Fibroblast of skin of left biceps (primary cell): Measurements from ENCODE around the gene ANXA3.
A peak's percentile ranks its signal among the peaks of the same experiment; 100 is the strongest.

ENCODE experiments used
- DNase-seq, 2 experiments: peaks; one replicate each; pipeline ENCODE4 v3.0.0-alpha.2; 2013; ENCODE audit warnings: low read depth in 2 of 2

The ANXA3 gene

GRCh38 chr4:78644744-78645330 lies 93.3 kb downstream of the ANXA3 start:
- DNase-seq = peak; percentile 40 to 48

- DNase-seq = peak; percentile 93 to 95
Observed at GRCh38 chr4:78645853-78646757, 94.5 kb downstream of the ANXA3 start.

- no peak for DNase-seq
Observed at GRCh38 chr4:78647272-78647671, 95.7 kb downstream of the ANXA3 start.

GRCh38 chr4:78648640-78649363 lies 97.2 kb downstream of the ANXA3 start:
- DNase-seq = no peak

- DNase-seq = peak; percentile 85 to 91
Observed at GRCh38 chr4:78650106-78651024, 98.8 kb downstream of the ANXA3 start.

GRCh38 chr4:78651250-78651860 lies 99.8 kb downstream of the ANXA3 start:
- no peak for DNase-seq

GRCh38 chr4:78652282-78652876 lies 100.8 kb downstream of the ANXA3 start:
- no peak for DNase-seq

GRCh38 chr4:78653655-78654054 lies 102.1 kb downstream of the ANXA3 start:
- no peak for DNase-seq

GRCh38 chr4:78654807-78655206 lies 103.2 kb downstream of the ANXA3 start:
- peak; percentile 76 for DNase-seq

GRCh38 chr4:78656968-78657445 lies 105.4 kb downstream of the ANXA3 start:
- no peak for DNase-seq

GRCh38 chr4:78659264-78659663 lies 107.7 kb downstream of the ANXA3 start:
- DNase-seq = peak in 1 of 2 experiments; percentile 36

GRCh38 chr4:78659665-78660064 lies 108.1 kb downstream of the ANXA3 start:
- DNase-seq = no peak
